ENCODE measurements around the gene HTRA3. TPM values are rescaled to one million over a fixed set of nuclear protein-coding genes. Genes with fewer than 3 reads are reported as not detected.

Gene HTRA3
- total and polyA plus RNA-seq, 2 of the 8 experiments (the other 6 are each of a cell fraction or from before 2014, with no cell fraction given): 3.2 to 5.8 TPM

DNA sequence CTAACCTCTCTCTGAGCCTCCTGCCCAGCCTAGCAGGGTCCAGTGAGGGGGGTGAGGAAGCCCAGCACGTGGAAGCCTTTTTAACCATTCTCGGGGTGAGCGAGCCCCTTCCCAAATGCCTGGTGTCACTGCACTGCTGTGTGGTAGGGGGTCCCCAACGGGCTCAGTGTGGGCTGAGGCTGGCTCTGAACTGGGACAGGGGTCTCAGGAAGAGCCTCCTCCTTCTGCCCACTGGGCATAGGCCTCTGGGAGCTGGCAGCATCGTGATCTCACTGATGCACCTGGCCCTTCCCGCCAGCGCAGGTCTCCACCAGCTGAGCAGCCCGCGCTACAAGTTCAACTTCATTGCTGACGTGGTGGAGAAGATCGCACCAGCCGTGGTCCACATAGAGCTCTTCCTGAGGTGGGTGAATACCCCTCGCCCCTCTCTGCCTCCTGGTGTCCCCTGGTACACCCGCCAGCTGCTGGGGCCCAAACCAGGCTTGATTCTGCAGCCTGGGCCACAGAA, 12.6 kb downstream of the HTRA3 start (continued):
- TF ChIP-seq, protein P1, sequence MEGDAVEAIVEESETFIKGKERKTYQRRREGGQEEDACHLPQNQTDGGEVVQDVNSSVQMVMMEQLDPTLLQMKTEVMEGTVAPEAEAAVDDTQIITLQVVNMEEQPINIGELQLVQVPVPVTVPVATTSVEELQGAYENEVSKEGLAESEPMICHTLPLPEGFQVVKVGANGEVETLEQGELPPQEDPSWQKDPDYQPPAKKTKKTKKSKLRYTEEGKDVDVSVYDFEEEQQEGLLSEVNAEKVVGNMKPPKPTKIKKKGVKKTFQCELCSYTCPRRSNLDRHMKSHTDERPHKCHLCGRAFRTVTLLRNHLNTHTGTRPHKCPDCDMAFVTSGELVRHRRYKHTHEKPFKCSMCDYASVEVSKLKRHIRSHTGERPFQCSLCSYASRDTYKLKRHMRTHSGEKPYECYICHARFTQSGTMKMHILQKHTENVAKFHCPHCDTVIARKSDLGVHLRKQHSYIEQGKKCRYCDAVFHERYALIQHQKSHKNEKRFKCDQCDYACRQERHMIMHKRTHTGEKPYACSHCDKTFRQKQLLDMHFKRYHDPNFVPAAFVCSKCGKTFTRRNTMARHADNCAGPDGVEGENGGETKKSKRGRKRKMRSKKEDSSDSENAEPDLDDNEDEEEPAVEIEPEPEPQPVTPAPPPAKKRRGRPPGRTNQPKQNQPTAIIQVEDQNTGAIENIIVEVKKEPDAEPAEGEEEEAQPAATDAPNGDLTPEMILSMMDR (IDR thresholded peaks at IDR 0.05; ENCODE audit: control extremely low read depth in 1 of 3, insufficient read depth in 1 of 3, low read depth in 1 of 3, low read length in 3 of 3): no peak
- TF ChIP-seq, protein P2, sequence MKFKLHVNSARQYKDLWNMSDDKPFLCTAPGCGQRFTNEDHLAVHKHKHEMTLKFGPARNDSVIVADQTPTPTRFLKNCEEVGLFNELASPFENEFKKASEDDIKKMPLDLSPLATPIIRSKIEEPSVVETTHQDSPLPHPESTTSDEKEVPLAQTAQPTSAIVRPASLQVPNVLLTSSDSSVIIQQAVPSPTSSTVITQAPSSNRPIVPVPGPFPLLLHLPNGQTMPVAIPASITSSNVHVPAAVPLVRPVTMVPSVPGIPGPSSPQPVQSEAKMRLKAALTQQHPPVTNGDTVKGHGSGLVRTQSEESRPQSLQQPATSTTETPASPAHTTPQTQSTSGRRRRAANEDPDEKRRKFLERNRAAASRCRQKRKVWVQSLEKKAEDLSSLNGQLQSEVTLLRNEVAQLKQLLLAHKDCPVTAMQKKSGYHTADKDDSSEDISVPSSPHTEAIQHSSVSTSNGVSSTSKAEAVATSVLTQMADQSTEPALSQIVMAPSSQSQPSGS (IDR thresholded peaks at IDR 0.05; ENCODE audit: low read length): no peak
- TF ChIP-seq CHD1 (IDR thresholded peaks at IDR 0.05; ENCODE audit: low read depth, low read length) (no peak), SIN3A (conservative IDR thresholded peaks at IDR 0.05 in 1 of 2, IDR thresholded peaks at IDR 0.05 in 1 of 2; ENCODE audit: low read depth in 1 of 2, low read length in 2 of 2) (no peak), EGR1 (IDR thresholded peaks at IDR 0.05; ENCODE audit: borderline replicate concordance, low read depth, low read length) (no peak), CREB1 (IDR thresholded peaks at IDR 0.05) (no peak)

All from H1 (cell line).